HCT116 (cell line): Measurements from ENCODE around the gene SPATA45. TPM values are rescaled to one million over a fixed set of nuclear protein-coding genes. Genes with fewer than 3 reads are reported as not detected.
A peak's percentile ranks its signal among the peaks of the same experiment; 100 is the strongest.

Source experiments
- ATAC-seq: fragments of 200-7000 bp; cut with Tn5 transposase; 2 replicates; pipeline ENCODE4 v1.9.1; 2020; ENCODE audit warnings: mild to moderate bottlenecking, moderate library complexity
- BruUV-seq: library from RNA; stranded (reverse); fragments of 400-500 nt; replicated peaks from 2 replicates; lab custom pipeline; 2021; lab: Mats Ljungman, UMichigan
- CTCF ChIA-PET: fragments of 300-600 bp; sonication (Branson Sonifier 250); formaldehyde crosslinking; loops from one replicate; lab custom pipeline; 2021; ENCODE audit warnings: antibody characterized with exemption; lab: Charles Lee
- POLR2A ChIA-PET: fragments of 300-600, 350-600 bp; sonication (Branson Sonifier 250); formaldehyde crosslinking; loops from one replicate; lab custom pipeline; 2021; ENCODE audit warnings: antibody characterized with exemption; lab: Charles Lee
- RAD21 ChIA-PET, 2 experiments: fragments of 300-600 bp; sonication (Branson Sonifier 250); formaldehyde crosslinking; loops; one replicate each; lab custom pipeline; 2023; ENCODE audit warnings: low total read pairs in 2 of 2; ENCODE audit not compliant: uncharacterized antibody in 2 of 2, unreplicated experiment in 2 of 2, low non-redundant PET in 1 of 2; lab: Charles Lee
- DNase-seq: peaks from one replicate; pipeline ENCODE4 v3.0.0-alpha.2; 2010; ENCODE audit warnings: low read depth, low spot score
- H2AFZ ChIP-seq: fragments of 200-600 bp; shearing (Covaris generic), sonication (generic); 2 replicates; pipeline ENCODE4 v1.6.1; 2017; ENCODE audit warnings: low read depth, mixed run types, mixed read lengths, antibody characterized with exemption, low read length; ENCODE audit not compliant: poor library complexity, severe bottlenecking
- H3K27ac ChIP-seq: 2 replicates; pipeline ENCODE4 v1.5.1; 2012; ENCODE audit warnings: low read depth, low read length
- H3K27me3 ChIP-seq: fragments of 200-600 bp; sonication (generic); 2 replicates; pipeline ENCODE4 v1.6.1; 2016; ENCODE audit warnings: mixed run types, low read length, mixed read lengths; ENCODE audit not compliant: insufficient read depth
- H3K36me3 ChIP-seq, 2 experiments: fragments of 200-500 bp in 1 of 2; fragments of 200-600 bp in 1 of 2; sonication (Bioruptor generic) in 1 of 2; sonication (generic) in 1 of 2; 2 replicates each; pipeline versions ENCODE4 v1.5.1 to v1.6.1; 2014 to 2016; ENCODE audit warnings: low read length in 2 of 2, inconsistent platforms in 1 of 2, mixed read lengths in 1 of 2, mixed run types in 1 of 2; ENCODE audit not compliant: insufficient read depth in 2 of 2, control insufficient read depth in 1 of 2
- H3K4me1 ChIP-seq, 2 experiments: fragments of 200-600 bp in 1 of 2; sonication (generic) in 1 of 2; 2 replicates each; pipeline versions ENCODE4 v1.5.1 to v1.6.1; 2012 to 2017; ENCODE audit warnings: low read length in 2 of 2, inconsistent platforms in 1 of 2, mild to moderate bottlenecking in 1 of 2, mixed read lengths in 1 of 2, mixed run types in 1 of 2, moderate library complexity in 1 of 2; ENCODE audit not compliant: insufficient read depth in 2 of 2, control insufficient read depth in 1 of 2
- H3K4me2 ChIP-seq: fragments of 200-600 bp; sonication (generic); 2 replicates; pipeline ENCODE4 v1.6.1; 2017; ENCODE audit warnings: mixed run types, low read length, mixed read lengths
- H3K4me3 ChIP-seq, 2 experiments: fragments of 200-600 bp in 1 of 2; sonication (generic) in 1 of 2; replicated peaks in 1 of 2; 2 replicates each; pipeline ENCODE4 v1.5.1; 2011 to 2016; ENCODE audit warnings: low read length in 2 of 2, control low read depth in 1 of 2, low read depth in 1 of 2, mild to moderate bottlenecking in 1 of 2, mixed read lengths in 1 of 2, mixed run types in 1 of 2
- H3K79me2 ChIP-seq: fragments of 200-600 bp; sonication (generic); 2 replicates; pipeline ENCODE4 v1.6.1; 2017; ENCODE audit warnings: mild to moderate bottlenecking, mixed run types, low read length, moderate library complexity, mixed read lengths; ENCODE audit not compliant: insufficient read depth
- H3K9ac ChIP-seq: fragments of 200-600 bp; sonication (generic); 2 replicates; pipeline ENCODE4 v1.6.1; 2016; ENCODE audit warnings: low read length, mixed read lengths
- H3K9me2 ChIP-seq: fragments of 200-600 bp; sonication (generic), shearing (Covaris generic); 2 replicates; pipeline ENCODE4 v1.6.1; 2017; ENCODE audit warnings: mixed run types, mild to moderate bottlenecking, moderate library complexity; ENCODE audit not compliant: insufficient read depth
- H3K9me3 ChIP-seq, 2 experiments: fragments of 200-500 bp in 1 of 2; fragments of 200-600 bp in 1 of 2; sonication (Bioruptor generic) in 1 of 2; sonication (generic) in 1 of 2; 2 replicates each; pipeline ENCODE4 v1.6.1; 2014 to 2017; ENCODE audit warnings: low read length in 2 of 2, mixed read lengths in 2 of 2, inconsistent platforms in 1 of 2, low read depth in 1 of 2, mild to moderate bottlenecking in 1 of 2, mixed run types in 1 of 2, moderate library complexity in 1 of 2; ENCODE audit not compliant: control insufficient read depth in 1 of 2, insufficient read depth in 1 of 2
- H4K20me1 ChIP-seq: fragments of 200-600 bp; sonication (generic), shearing (Covaris generic); 2 replicates; pipeline ENCODE4 v1.6.1; 2017; ENCODE audit warnings: mixed run types, mild to moderate bottlenecking, moderate library complexity; ENCODE audit not compliant: insufficient read depth
- CTCF ChIP-seq, 3 experiments: fragments of 200-600 bp in 1 of 3; sonication (generic) in 1 of 3; IDR thresholded peaks in 2 of 3; conservative IDR thresholded peaks in 1 of 3; 2 replicates each; pipeline ENCODE4 v1.5.1; 2012 to 2017; ENCODE audit warnings: low read depth in 2 of 3, low read length in 2 of 3, antibody characterized with exemption in 1 of 3, borderline replicate concordance in 1 of 3, control low read depth in 1 of 3, mild to moderate bottlenecking in 1 of 3, mixed read lengths in 1 of 3, mixed run types in 1 of 3, moderate library complexity in 1 of 3; ENCODE audit not compliant: insufficient read depth in 1 of 3
- JUND ChIP-seq: IDR thresholded peaks from 2 replicates; pipeline ENCODE4 v1.6.1; 2012
- MAX ChIP-seq: IDR thresholded peaks from 2 replicates; pipeline ENCODE4 v1.6.1; 2012
- ZFX ChIP-seq: fragments of 450-650 bp; IDR thresholded peaks from 2 replicates; pipeline ENCODE4 v1.6.1; 2017
- intact Hi-C: fragments of 100-400 bp; cut with micrococcal nuclease; formaldehyde crosslinking; loops from 2 replicates; pipeline ENCODE4 v1.10.0; 2022
- total RNA-seq: library from RNA; stranded (reverse); gene quantifications from one replicate; pipeline ENCODE4 v1.2.1, GENCODE V29; 2021; ENCODE audit not compliant: unreplicated experiment

Gene SPATA45
- total RNA-seq, 1 experiment from 2014 or later: not detected

GRCh38 chr1:212858461-212859265 lies 11.2 kb upstream of the SPATA45 start:
- TSS peak; percentile 48 for BruUV-seq
- Histone ChIP-seq H3K4me1 (peaks cover 13 to 19% of the 10 kb centered on the region in 2 experiments), H3K9me2 (no peaks in the 10 kb centered on the region), H2AFZ (no peak overlapping the region), H3K9me3 (no peaks in the 10 kb centered on the region), H3K4me2 (peak overlapping the region; percentile 89), H3K79me2 (peaks cover 52% of the 10 kb centered on the region), H3K27me3 (no peaks in the 10 kb centered on the region), H3K4me3 (peak overlapping the region; percentile 82 to 92), H3K27ac (peak overlapping the region; percentile 68), H4K20me1 (no peaks in the 10 kb centered on the region), H3K9ac (peak overlapping the region; percentile 92), H3K36me3 (peaks cover under 1 to 10% of the 10 kb centered on the region in 2 experiments; a peak in 3 of 4 replicates)
- intact Hi-C loops: no loop called here
- ChIA-PET POLR2A (interaction anchor here (0.8 to 1.4 kb wide), 4 partner anchors 9 to 50 kb away, joined by 3 to 9 read pairs (median 4); partner anchors contain the start of gene SPATA45), RAD21 (no interaction called here), CTCF (interaction anchor here (0.9 kb wide), 1 partner anchor 382 kb away, joined by 3 read pairs; no protein-coding TSS in a partner anchor)
- ATAC-seq: peak; percentile 39
- no peak for DNase-seq
- TF ChIP-seq ZFX (peak; percentile 50), JUND (no peak), MAX (no peak), CTCF (IDR thresholded peaks at IDR 0.05 in 2 of 3, conservative IDR thresholded peaks at IDR 0.05 in 1 of 3; ENCODE audit: borderline replicate concordance in 1 of 3, insufficient read depth in 1 of 3, low read depth in 2 of 3, low read length in 2 of 3) (no peak)
